H1 (cell line): ENCODE measurements around the gene DHRS9. TPM values are rescaled to one million over a fixed set of nuclear protein-coding genes. Genes with fewer than 3 reads are reported as not detected.

Source experiments
- CTCF ChIA-PET: fragments of 300-600 bp; sonication (Branson Sonifier 250); formaldehyde crosslinking; loops from one replicate; lab custom pipeline; 2021; ENCODE audit not compliant: partially characterized antibody; lab: Charles Lee
- POLR2A ChIA-PET: fragments of 300-600 bp; sonication (Branson Sonifier 250); formaldehyde crosslinking; loops from one replicate; lab custom pipeline; 2021; ENCODE audit warnings: inconsistent platforms; ENCODE audit not compliant: partially characterized antibody; lab: Charles Lee
- DNase-seq, 2 experiments: peaks; one replicate each; pipeline versions ENCODE4 v3.0.0 to v3.0.0-alpha.2; 2010 to 2022; ENCODE audit warnings: low spot score in 2 of 2, low read depth in 1 of 2, mixed read lengths in 1 of 2
- FAIRE-seq: peaks from 2 replicates; lab custom pipeline; 2011; peaks lifted over from hg19 to GRCh38; lab: Jason Lieb, UNC
- H2AFZ ChIP-seq: 2 replicates; pipeline ENCODE4 v1.8.1; 2012; ENCODE audit warnings: low read length, inconsistent platforms
- H2AK5ac ChIP-seq: 2 replicates; pipeline ENCODE4 v1.6.1; 2013; ENCODE audit warnings: low read depth, low read length
- H2BK120ac ChIP-seq: replicated peaks from 2 replicates; pipeline ENCODE3; 2013; ENCODE audit warnings: low read depth, low read length, inconsistent platforms
- H2BK12ac ChIP-seq: 2 replicates; pipeline ENCODE4 v1.6.1; 2013; ENCODE audit warnings: low read depth, low read length
- H2BK15ac ChIP-seq: 2 replicates; pipeline ENCODE4 v1.6.1; 2013; ENCODE audit warnings: low read length
- H2BK20ac ChIP-seq: 2 replicates; pipeline ENCODE4 v1.6.1; 2013; ENCODE audit warnings: low read length
- H2BK5ac ChIP-seq: 2 replicates; pipeline ENCODE4 v1.6.1; 2013; ENCODE audit warnings: low read depth, low read length
- H3K14ac ChIP-seq: 2 replicates; pipeline ENCODE4 v1.6.1; 2013; ENCODE audit warnings: inconsistent platforms; ENCODE audit not compliant: insufficient read length
- H3K18ac ChIP-seq: 2 replicates; pipeline ENCODE4 v1.6.1; 2013; ENCODE audit warnings: low read length; ENCODE audit errors: extremely low read depth
- H3K23ac ChIP-seq: 2 replicates; pipeline ENCODE4 v1.6.1; 2013; ENCODE audit warnings: inconsistent platforms; ENCODE audit not compliant: insufficient read length
- H3K23me2 ChIP-seq: 2 replicates; pipeline ENCODE4 v1.6.1; 2013; ENCODE audit warnings: low read depth, low read length
- H3K27ac ChIP-seq: 2 replicates; pipeline ENCODE4 v1.6.1; 2011; ENCODE audit warnings: low read depth, low read length, inconsistent platforms
- H3K27me3 ChIP-seq, 4 experiments: replicated peaks in 1 of 4; 1 replicate in 1 of 4; 2 replicates in 3 of 4; pipeline versions ENCODE4 v1.6.1 to v1.8.1; 2011 to 2013; ENCODE audit warnings: low read length in 3 of 4, mild to moderate bottlenecking in 3 of 4, inconsistent platforms in 2 of 4, mixed read lengths in 2 of 4, moderate library complexity in 1 of 4; ENCODE audit not compliant: control insufficient read depth in 3 of 4, insufficient read depth in 3 of 4; ENCODE audit errors: extremely low read depth in 1 of 4
- H3K36me3 ChIP-seq, 4 experiments: 2 replicates each; pipeline versions ENCODE4 v1.6.1 to v1.8.1; 2011 to 2013; ENCODE audit warnings: mild to moderate bottlenecking in 4 of 4, low read length in 3 of 4, moderate library complexity in 2 of 4, control low read depth in 1 of 4, inconsistent platforms in 1 of 4; ENCODE audit not compliant: insufficient read depth in 4 of 4, control insufficient read depth in 2 of 4
- H3K4ac ChIP-seq: replicated peaks from 2 replicates; pipeline ENCODE3; 2013; ENCODE audit warnings: low read length, low read depth, mixed read lengths, inconsistent platforms; ENCODE audit not compliant: insufficient read length
- H3K4me1 ChIP-seq, 4 experiments: replicated peaks in 1 of 4; 1 replicate in 1 of 4; 2 replicates in 3 of 4; pipeline versions ENCODE4 v1.6.1 to v1.8.1; 2011 to 2013; ENCODE audit warnings: low read length in 3 of 4, inconsistent platforms in 2 of 4, mixed read lengths in 1 of 4; ENCODE audit not compliant: insufficient read depth in 4 of 4, control insufficient read depth in 3 of 4
- H3K4me2 ChIP-seq, 2 experiments: 2 replicates each; pipeline versions ENCODE4 v1.6.1 to v1.8.1; 2011 to 2013; ENCODE audit warnings: low read depth in 2 of 2, low read length in 2 of 2, control low read depth in 1 of 2, inconsistent platforms in 1 of 2, mild to moderate bottlenecking in 1 of 2; ENCODE audit not compliant: insufficient read depth in 1 of 2
- H3K4me3 ChIP-seq, 4 experiments: fragments of 200-600, 300-600 bp in 1 of 4; sonication (generic), shearing (Covaris generic), sonication (Bioruptor Twin) in 1 of 4; 2 replicates each; pipeline versions ENCODE4 v1.5.1 to v1.8.1; 2011 to 2016; ENCODE audit warnings: low read length in 4 of 4, low read depth in 3 of 4, control low read depth in 2 of 4, inconsistent platforms in 2 of 4, mild to moderate bottlenecking in 2 of 4, mixed read lengths in 1 of 4, moderate library complexity in 1 of 4; ENCODE audit not compliant: insufficient read depth in 2 of 4; ENCODE audit errors: extremely low read depth in 1 of 4
- H3K56ac ChIP-seq: replicated peaks from 2 replicates; pipeline ENCODE3; 2013; ENCODE audit warnings: low read depth, mild to moderate bottlenecking, mixed read lengths, low read length, inconsistent platforms; ENCODE audit not compliant: insufficient read length
- H3K79me1 ChIP-seq: 2 replicates; pipeline ENCODE4 v1.6.1; 2013; ENCODE audit warnings: low read depth, low read length, control low read depth
- H3K79me2 ChIP-seq, 2 experiments: 2 replicates each; pipeline versions ENCODE4 v1.6.1 to v1.8.1; 2012 to 2013; ENCODE audit warnings: low read length in 2 of 2, mild to moderate bottlenecking in 2 of 2, inconsistent platforms in 1 of 2; ENCODE audit not compliant: insufficient read depth in 2 of 2, control insufficient read depth in 1 of 2
- H3K9ac ChIP-seq, 4 experiments: replicated peaks in 1 of 4; 1 replicate in 1 of 4; 2 replicates in 3 of 4; pipeline versions ENCODE4 v1.6.1 to v1.8.1; 2011 to 2013; ENCODE audit warnings: low read depth in 3 of 4, low read length in 3 of 4, control low read depth in 2 of 4, mild to moderate bottlenecking in 2 of 4, moderate library complexity in 2 of 4, inconsistent platforms in 1 of 4; ENCODE audit errors: extremely low read depth in 1 of 4
- H3K9me3 ChIP-seq, 2 experiments: 2 replicates each; pipeline versions ENCODE4 v1.6.1 to v1.8.1; 2012 to 2013; ENCODE audit warnings: mild to moderate bottlenecking in 2 of 2, moderate library complexity in 2 of 2, control low read depth in 1 of 2, inconsistent platforms in 1 of 2, low read depth in 1 of 2, low read length in 1 of 2, mixed read lengths in 1 of 2; ENCODE audit not compliant: insufficient read depth in 2 of 2
- H4K20me1 ChIP-seq, 2 experiments: replicated peaks in 1 of 2; 2 replicates each; pipeline versions ENCODE3 to v1.8.1; 2011 to 2013; ENCODE audit warnings: inconsistent platforms in 2 of 2, low read length in 2 of 2, mild to moderate bottlenecking in 1 of 2; ENCODE audit not compliant: insufficient read depth in 2 of 2, control insufficient read depth in 1 of 2
- H4K5ac ChIP-seq: 2 replicates; pipeline ENCODE4 v1.6.1; 2013; ENCODE audit warnings: low read length, low read depth, mixed read lengths, inconsistent platforms; ENCODE audit not compliant: insufficient read length
- H4K8ac ChIP-seq: 2 replicates; pipeline ENCODE4 v1.8.0; 2013; ENCODE audit warnings: mild to moderate bottlenecking, moderate library complexity, low read length, inconsistent platforms; ENCODE audit not compliant: insufficient read depth; ENCODE audit errors: extremely low read depth
- H4K91ac ChIP-seq: replicated peaks from 2 replicates; pipeline ENCODE3; 2013; ENCODE audit warnings: low read length, mixed read lengths, inconsistent platforms; ENCODE audit not compliant: insufficient read length
- BRCA1 ChIP-seq: IDR thresholded peaks from 2 replicates; pipeline ENCODE4 v1.6.1; 2012; ENCODE audit warnings: low read depth, low read length, improper control_type of control experiment
- EP300 ChIP-seq, 2 experiments: IDR thresholded peaks; 1 replicate in 1 of 2; 2 replicates in 1 of 2; pipeline ENCODE4 v1.6.1; 2011 to 2012; ENCODE audit warnings: low read depth in 2 of 2, low read length in 2 of 2, mild to moderate bottlenecking in 2 of 2, borderline replicate concordance in 1 of 2, inconsistent platforms in 1 of 2, moderate library complexity in 1 of 2
- GABPA ChIP-seq: IDR thresholded peaks from 2 replicates; pipeline ENCODE4 v1.6.1; 2011; ENCODE audit warnings: mild to moderate bottlenecking, low read length, moderate library complexity, borderline replicate concordance; ENCODE audit not compliant: insufficient read depth
- GTF2F1 ChIP-seq: IDR thresholded peaks from 2 replicates; pipeline ENCODE4 v1.6.1; 2012; ENCODE audit warnings: low read depth, low read length, improper control_type of control experiment, borderline replicate concordance
- HDAC2 ChIP-seq, 2 experiments: fragments of 300-600 bp in 1 of 2; sonication (generic) in 1 of 2; IDR thresholded peaks; 2 replicates each; pipeline ENCODE4 v1.6.1; 2011 to 2012; ENCODE audit warnings: low read depth in 2 of 2, low read length in 2 of 2, mild to moderate bottlenecking in 2 of 2, moderate library complexity in 2 of 2, borderline replicate concordance in 1 of 2, inconsistent platforms in 1 of 2
- JUND ChIP-seq: IDR thresholded peaks from 2 replicates; pipeline ENCODE4 v1.6.1; 2011; ENCODE audit warnings: mild to moderate bottlenecking, improper control_type of control experiment, low read length
- KDM4A ChIP-seq: IDR thresholded peaks from one replicate; pipeline ENCODE4 v1.7.1; 2012; ENCODE audit warnings: low read depth, mild to moderate bottlenecking, moderate library complexity, low read length, inconsistent platforms; ENCODE audit not compliant: severe bottlenecking
- RBBP5 ChIP-seq: IDR thresholded peaks from 2 replicates; pipeline ENCODE4 v1.7.1; 2012; ENCODE audit warnings: low read depth, mild to moderate bottlenecking, inconsistent platforms, low read length, moderate library complexity, borderline replicate concordance
- SIRT6 ChIP-seq: IDR thresholded peaks from one replicate; pipeline ENCODE4 v1.7.1; 2012; ENCODE audit warnings: low read length, inconsistent platforms
- SP1 ChIP-seq: IDR thresholded peaks from 2 replicates; pipeline ENCODE4 v1.6.1; 2011; ENCODE audit warnings: low read depth, low read length
- TCF12 ChIP-seq: IDR thresholded peaks from 2 replicates; pipeline ENCODE4 v1.6.1; 2011; ENCODE audit warnings: low read depth, mild to moderate bottlenecking, low read length
- WGBS, 2 experiments: shearing (Covaris generic) in 1 of 2; methylation state at CpG; one replicate each; pipeline versions ENCODE4 v1.1.6 to v1.1.7; 2013 to 2015; ENCODE audit warnings: low lambda C conversion rate in 2 of 2, mixed read lengths in 2 of 2, inconsistent platforms in 1 of 2, low coverage in 1 of 2, missing lambda C conversion rate in 1 of 2; ENCODE audit not compliant: insufficient replicate concordance in 2 of 2, insufficient coverage in 1 of 2, insufficient read length in 1 of 2; ENCODE audit errors: extremely low coverage in 1 of 2, missing lambda C conversion rate in 1 of 2; 5-methylcytosine and 5-hydroxymethylcytosine counted together
- polyA plus RNA-seq, 7 experiments: library from polyadenylated mRNA; depleted of rRNA in 3 of 7; stranded (reverse) in 5 of 7; unstranded in 2 of 7; fragments of >200 nt in 5 of 7; fragments of 200-250 nt in 2 of 7; gene quantifications; 1 replicate in 5 of 7; 2 replicates in 1 of 7; 4 replicates in 1 of 7; pipeline versions ENCODE4 v1.2.1 to v1.2.3, GENCODE V29; 2011 to 2013; ENCODE audit warnings: missing spikeins in 2 of 7, mixed read lengths in 2 of 7
- total RNA-seq: library from RNA; stranded (reverse); fragmentation: NEBNext Ultra II Directional; extraction: Animal tissue kit (Norgen Biotek cat#: 25700); gene quantifications from 2 replicates; pipeline ENCODE4 v1.2.1, GENCODE V29; 2021

DHRS9 gene
- total and polyA plus RNA-seq, 2 of the 8 experiments (the other 6 are each of a cell fraction or from before 2014, with no cell fraction given): not detected

DNA sequence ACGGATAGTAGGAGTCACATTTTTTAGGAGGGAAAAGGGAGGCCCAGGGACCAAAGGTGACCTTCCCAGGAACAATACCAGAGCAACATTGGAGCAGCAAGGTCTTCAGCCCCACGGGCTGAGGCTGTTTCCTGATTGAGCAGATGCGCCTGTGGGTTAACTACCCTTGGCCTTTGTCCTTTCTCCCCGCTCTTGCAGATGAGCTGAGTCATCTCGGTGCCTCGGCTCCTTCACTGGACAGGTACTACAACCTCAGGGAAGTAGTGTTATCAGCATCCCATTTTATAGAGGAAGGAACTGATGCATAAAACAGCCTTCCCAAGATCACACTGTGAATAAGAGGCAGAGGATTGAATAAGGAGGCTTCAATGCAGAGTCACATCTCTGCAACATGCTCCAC is 43.5 kb downstream of the DHRS9 start:
- Histone ChIP-seq H3K36me3 (no peaks in the 10 kb centered on the region), H3K4me2 (no peak overlapping the region), H2AK5ac (no peak overlapping the region), H3K27me3 (no peaks in the 10 kb centered on the region), H3K56ac (no peak overlapping the region), H3K4ac (no peak overlapping the region), H2AFZ (peak overlapping the region; percentile 79; the same call in 1 of the 2 replicates), H3K79me2 (no peaks in the 10 kb centered on the region), H3K9ac (no peak overlapping the region), H4K91ac (no peak overlapping the region), H3K4me3 (no peak overlapping the region), H2BK120ac (no peak overlapping the region), H2BK5ac (no peak overlapping the region), H3K9me3 (no peaks in the 10 kb centered on the region), H3K27ac (no peak overlapping the region), H2BK20ac (no peak overlapping the region), H4K5ac (no peak overlapping the region), H3K18ac (no peak overlapping the region), H4K20me1 (no peaks in the 10 kb centered on the region), H2BK12ac (no peak overlapping the region), H3K14ac (no peak overlapping the region), H4K8ac (no peak overlapping the region), H3K23me2 (no peaks in the 10 kb centered on the region), H3K4me1 (peaks cover 0 to 6% (median 3%) of the 10 kb centered on the region in 4 experiments; a peak in 3 of 7 replicates), H3K23ac (no peak overlapping the region), H3K79me1 (no peaks in the 10 kb centered on the region), H2BK15ac (peak overlapping the region; percentile 5; the same call in 1 of the 2 replicates)
- FAIRE-seq (no peak), DNase-seq (no peak)
- CTCF ChIA-PET: interaction anchor here (4.4 to 6.2 kb wide), 2 partner anchors 103 to 109 kb away, joined by 29 to 66 read pairs; no protein-coding TSS in a partner anchor
- POLR2A ChIA-PET: no interaction called here
- 91% methylated on average over 6 of the region's 6 CpGs; no CpG with 5 or more reads in 1 of the 2 experiments for WGBS, 2 experiments
- no peak for TF ChIP-seq GTF2F1
- TF ChIP-seq SIRT6: no peak
- TF ChIP-seq RBBP5: no peak
- TF ChIP-seq KDM4A: no peak
- TF ChIP-seq HDAC2 (IDR thresholded peaks at IDR 0.05; ENCODE audit: borderline replicate concordance in 1 of 2, low read depth in 2 of 2, low read length in 2 of 2): no peak
- no peak for TF ChIP-seq BRCA1
- TF ChIP-seq SP1: no peak
- TF ChIP-seq GABPA: no peak
- TF ChIP-seq EP300 (IDR thresholded peaks at IDR 0.05; ENCODE audit: borderline replicate concordance in 1 of 2, low read depth in 2 of 2, low read length in 2 of 2): no peak
- no peak for TF ChIP-seq JUND
- no peak for TF ChIP-seq TCF12
